Left lung (tissue), 10 donors: Measurements from ENCODE around the gene OGDHL. TPM values are rescaled to one million over a fixed set of nuclear protein-coding genes. Genes with fewer than 3 reads are reported as not detected.
"Not testable (repeated sequence)": the region's sequence is repeated elsewhere in the genome, so short reads cannot be mapped to it uniquely, and the experiment has no call there.

Experiments
- ATAC-seq: fragments of 200-7000 bp; cut with Tn5 transposase; one replicate; pipeline ENCODE4 v1.9.1; 2020; ENCODE audit warnings: moderate library complexity
- DNase-seq, 4 donors: peaks; one replicate each; pipeline ENCODE4 v3.0.0-alpha.2; 2013 to 2020
- H3K27ac ChIP-seq, 2 donors: fragments of 200-600 bp; sonication (generic) in 1 of 2; one replicate each; pipeline versions ENCODE4 v1.5.0 to v1.8.0; 2020 to 2021
- H3K27me3 ChIP-seq, 2 donors: fragments of 200-600 bp; sonication (generic) in 1 of 2; one replicate each; pipeline versions ENCODE4 v1.5.0 to v1.8.0; 2020 to 2021
- H3K36me3 ChIP-seq, 2 donors: fragments of 200-600 bp; sonication (generic) in 1 of 2; one replicate each; pipeline versions ENCODE4 v1.5.0 to v1.8.0; 2020 to 2021
- H3K4me1 ChIP-seq, 2 donors: fragments of 200-600 bp; one replicate each; pipeline ENCODE4 v1.8.0; 2021
- H3K4me3 ChIP-seq, 2 donors: fragments of 200-600 bp; sonication (generic) in 1 of 2; one replicate each; pipeline versions ENCODE4 v1.5.0 to v1.8.0; 2020 to 2021; ENCODE audit warnings: mild to moderate bottlenecking in 1 of 2
- H3K9me3 ChIP-seq, 2 donors: fragments of 200-600 bp; sonication (generic) in 1 of 2; one replicate each; pipeline versions ENCODE4 v1.5.0 to v1.8.0; 2020 to 2021
- CTCF ChIP-seq, 2 donors: fragments of 200-600 bp; sonication (generic) in 1 of 2; IDR thresholded peaks; one replicate each; pipeline versions ENCODE4 v1.5.0 to v1.8.0; 2021; ENCODE audit warnings: antibody characterized with exemption in 2 of 2
- intact Hi-C, 2 donors: fragments of 100-400 bp; cut with DNase I; formaldehyde crosslinking; loops; one replicate each; pipeline versions ENCODE4 v1.11.2 to v1.14.2; 2022
- polyA plus RNA-seq, 6 donors: library from polyadenylated mRNA; unstranded; fragments of 120-200 nt; gene quantifications; one replicate each; pipeline ENCODE4 v1.2.1, GENCODE V29; 2013; ENCODE audit not compliant: insufficient read length in 6 of 6
- total RNA-seq, 2 donors: library from RNA; stranded (reverse); fragmentation: NEBNext Ultra II Directional; extraction: Animal tissue kit (Norgen Biotek cat#: 25700); gene quantifications; one replicate each; pipeline ENCODE4 v1.2.1, GENCODE V29; 2021
- donor health status: DM: no; HTN: yes; CAD: no.
- donor health status: DM: no; HTN: no; CAD: no.

The OGDHL gene
- total and polyA plus RNA-seq, 8 donors: 0.39 to 1.1 (median 0.87) TPM

- H3K27ac ChIP-seq: no peak overlapping the region
- no peak overlapping the region for H3K4me3 ChIP-seq
- DNase-seq (no peak), ATAC-seq (no peak)
- H3K9me3 ChIP-seq: no peaks in the 10 kb centered on the region
- TF ChIP-seq CTCF (IDR thresholded peaks at IDR 0.05): no peak
- peaks cover 0 to 3% of the 10 kb centered on the region in 2 donors for H3K27me3 ChIP-seq
- H3K4me1 ChIP-seq: no peaks in the 10 kb centered on the region
- intact Hi-C loops: no loop called here
- no peaks in the 10 kb centered on the region for H3K36me3 ChIP-seq
These were observed 21.5 kb upstream of the OGDHL start for GRCh38 chr10:49783645-49784044.

DNA sequence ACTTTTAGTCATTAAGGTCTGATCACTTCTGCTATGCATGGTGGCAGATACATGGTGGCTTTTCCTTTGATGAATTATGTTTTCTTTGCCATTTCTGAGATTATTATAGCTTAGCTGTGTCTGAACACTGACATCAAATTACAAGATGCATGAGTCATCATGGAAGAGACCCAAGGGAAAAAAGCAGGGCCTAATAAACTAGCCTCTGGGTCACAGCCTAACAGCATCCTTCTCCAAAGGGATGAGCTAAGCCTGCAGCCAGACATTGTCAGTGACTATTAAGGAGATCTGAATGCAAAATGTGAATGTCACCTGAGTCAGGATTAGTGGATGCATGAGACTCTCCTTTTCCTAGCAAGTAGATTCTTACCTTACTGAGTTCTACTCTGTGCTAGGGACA, 19.1 kb upstream of the OGDHL start:
- intact Hi-C loops: no loop called here
- no peak for ATAC-seq

GRCh38 chr10:49778197-49778596, 16.1 kb upstream of the OGDHL start:
- H3K36me3 ChIP-seq: no peaks in the 10 kb centered on the region
- peaks cover 0 to 2% of the 10 kb centered on the region in 2 donors for H3K9me3 ChIP-seq
- DNase-seq (no peak), ATAC-seq (no peak)
- intact Hi-C loops: no loop called here
- H3K27ac ChIP-seq: no peak overlapping the region
- H3K4me1 ChIP-seq: no peaks in the 10 kb centered on the region
- H3K27me3 ChIP-seq: peaks cover 0 to 10% of the 10 kb centered on the region in 2 donors
- no peak for TF ChIP-seq CTCF (IDR thresholded peaks at IDR 0.05)
- no peak overlapping the region for H3K4me3 ChIP-seq

More for the DNA sequence above, 19.1 kb upstream of the OGDHL start:
- no peak for DNase-seq
- TF ChIP-seq CTCF (IDR thresholded peaks at IDR 0.05): no peak
- H3K9me3 ChIP-seq: peaks cover 0 to 2% of the 10 kb centered on the region in 2 donors
- H3K4me1 ChIP-seq: no peaks in the 10 kb centered on the region
- no peak overlapping the region for H3K4me3 ChIP-seq
- no peak overlapping the region for H3K27ac ChIP-seq
- no peaks in the 10 kb centered on the region for H3K36me3 ChIP-seq
- peaks cover 0 to 9% of the 10 kb centered on the region in 2 donors for H3K27me3 ChIP-seq

GRCh38 chr10:49776851-49777250, 14.7 kb upstream of the OGDHL start:
- ATAC-seq (no peak), DNase-seq (no peak)
- Histone ChIP-seq H3K9me3 (peaks cover 0 to 2% of the 10 kb centered on the region in 2 donors), H3K27ac (no peak overlapping the region), H3K4me1 (no peaks in the 10 kb centered on the region), H3K4me3 (no peak overlapping the region), H3K27me3 (peaks cover 0 to 23% of the 10 kb centered on the region in 2 donors), H3K36me3 (no peaks in the 10 kb centered on the region)
- intact Hi-C loops: no loop called here
- no peak for TF ChIP-seq CTCF (IDR thresholded peaks at IDR 0.05)

DNA sequence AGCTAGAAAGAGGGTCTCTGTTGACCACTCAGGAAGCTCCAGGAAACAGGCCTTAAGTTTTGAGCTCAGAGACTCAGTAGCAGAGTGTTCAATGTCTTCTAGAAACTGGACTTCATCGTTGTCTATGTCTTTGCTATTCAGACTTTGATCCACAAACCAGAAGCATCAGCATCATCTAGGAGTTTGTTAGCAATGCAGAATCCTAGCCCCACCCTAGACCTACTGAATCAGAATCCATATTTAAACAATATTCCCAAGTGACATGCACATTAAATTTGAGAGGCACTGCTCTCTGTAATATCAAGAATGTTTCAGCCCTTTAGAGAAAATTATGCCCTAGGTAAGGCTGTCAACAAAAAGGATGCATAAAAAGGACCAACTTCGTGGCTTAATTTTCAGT, 12.9 kb upstream of the OGDHL start:
- Histone ChIP-seq H3K27ac (no peak overlapping the region), H3K4me3 (no peak overlapping the region), H3K27me3 (peaks cover 0 to 40% of the 10 kb centered on the region in 2 donors), H3K4me1 (no peaks in the 10 kb centered on the region), H3K9me3 (peaks cover 0 to 2% of the 10 kb centered on the region in 2 donors), H3K36me3 (no peaks in the 10 kb centered on the region)
- intact Hi-C loops: no loop called here
- ATAC-seq: no peak
- no peak for TF ChIP-seq CTCF (IDR thresholded peaks at IDR 0.05)
- no peak for DNase-seq

DNA sequence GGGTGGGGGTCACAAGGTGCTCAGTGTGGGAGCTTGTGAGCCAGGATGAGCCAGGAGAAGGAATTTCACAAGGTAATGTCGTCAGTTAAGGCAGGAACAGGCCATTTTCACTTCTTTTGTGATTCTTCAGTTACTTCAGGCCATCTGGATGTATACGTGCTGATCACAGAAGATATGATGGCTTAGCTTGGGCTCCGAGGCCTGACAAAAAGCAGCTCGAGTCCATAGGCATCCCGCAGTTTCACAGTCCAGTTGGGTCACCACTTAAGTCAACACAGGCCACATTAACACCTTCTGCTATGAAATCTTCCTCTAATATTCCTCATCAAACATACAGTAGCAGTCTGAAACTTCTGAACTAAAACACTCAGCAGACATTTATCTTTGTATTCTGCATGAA, 10.8 kb upstream of the OGDHL start:
- DNase-seq, ATAC-seq, H3K4me1 ChIP-seq, H3K4me3 ChIP-seq, H3K36me3 ChIP-seq, intact Hi-C loops, H3K9me3 ChIP-seq, H3K27ac ChIP-seq: not testable (repeated sequence)
- peaks cover 16 to 51% of the 10 kb centered on the region in 2 donors for H3K27me3 ChIP-seq

GRCh38 chr10:49771046-49771445, 8.9 kb upstream of the OGDHL start:
- ATAC-seq, intact Hi-C loops, H3K36me3 ChIP-seq, H3K4me3 ChIP-seq, H3K27ac ChIP-seq, DNase-seq, H3K9me3 ChIP-seq, H3K4me1 ChIP-seq: not testable (repeated sequence)
- peaks cover 24 to 70% of the 10 kb centered on the region in 2 donors for H3K27me3 ChIP-seq
